ENCODE measurements around the gene OR11H6. TPM values are rescaled to one million over a fixed set of nuclear protein-coding genes. Genes with fewer than 3 reads are reported as not detected.

OR11H6 gene
- total and polyA plus RNA-seq, 2 of the 4 experiments (the other 2 are of a cell fraction), result not detected

DNA sequence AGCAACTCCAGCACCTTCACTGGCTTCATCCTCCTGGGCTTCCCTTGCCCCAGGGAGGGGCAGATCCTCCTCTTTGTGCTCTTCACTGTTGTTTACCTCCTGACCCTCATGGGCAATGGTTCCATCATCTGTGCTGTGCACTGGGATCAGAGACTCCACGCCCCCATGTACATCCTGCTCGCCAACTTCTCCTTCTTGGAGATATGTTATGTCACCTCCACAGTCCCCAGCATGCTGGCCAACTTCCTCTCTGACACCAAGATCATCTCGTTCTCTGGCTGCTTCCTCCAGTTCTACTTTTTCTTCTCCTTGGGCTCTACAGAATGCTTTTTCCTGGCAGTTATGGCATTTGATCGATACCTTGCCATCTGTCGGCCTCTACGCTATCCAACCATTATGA is 26.1 kb upstream of the OR11H6 start:
- no TSS peak for BruUV-seq (replicated peaks)
- Histone ChIP-seq H2BK15ac (ENCODE audit: low read depth, low read length) (no peak overlapping the region), H3K56ac (ENCODE audit: extremely low read depth, insufficient read depth, low read length) (no peak overlapping the region), H4K20me1 (ENCODE audit: insufficient read depth, low read length) (no peaks in the 10 kb centered on the region), H2BK20ac (ENCODE audit: low read depth, low read length) (no peak overlapping the region), H3K4me1 (ENCODE audit: control insufficient read depth, insufficient read depth, low read length) (no peaks in the 10 kb centered on the region), H3K14ac (replicated peaks; ENCODE audit: low read depth, low read length) (no peak overlapping the region), H3K9ac (ENCODE audit: low read depth, low read length) (no peak overlapping the region), H2AFZ (replicated peaks; ENCODE audit: low read length, poor library complexity) (no peak overlapping the region), H3K4me2 (ENCODE audit: low read depth, low read length) (no peak overlapping the region), H3K23ac (ENCODE audit: low read depth, low read length) (no peak overlapping the region), H3K27me3 (ENCODE audit: control insufficient read depth, insufficient read depth, low read length) (no peaks in the 10 kb centered on the region), H2BK5ac (ENCODE audit: low read depth, low read length, poor library complexity, severe bottlenecking) (no peak overlapping the region), H3K4me3 (ENCODE audit: insufficient read depth, low read depth, low read length) (no peak overlapping the region), H2AK9ac (replicated peaks; ENCODE audit: low read depth, low read length, poor library complexity) (no peak overlapping the region), H3K9me3 (ENCODE audit: control insufficient read depth, insufficient read depth, low read length) (peaks cover 5% of the 10 kb centered on the region; the same call in 1 of the 2 replicates), H4K5ac (ENCODE audit: low read depth, low read length) (no peak overlapping the region), H3K18ac (ENCODE audit: low read depth, low read length) (no peak overlapping the region), H3K36me3 (ENCODE audit: control insufficient read depth, insufficient read depth, low read length) (no peaks in the 10 kb centered on the region), H3K9me1 (ENCODE audit: insufficient read depth, low read length) (no peaks in the 10 kb centered on the region), H2AK5ac (ENCODE audit: low read depth, low read length) (no peak overlapping the region), H3K79me1 (ENCODE audit: low read depth in 1 of 2, low read length in 2 of 2) (no peaks in the 10 kb centered on the region), H3K27ac (ENCODE audit: insufficient read depth, low read length) (no peak overlapping the region), H4K8ac (ENCODE audit: low read depth in 2 of 2, low read length in 2 of 2) (no peak overlapping the region), H4K91ac (ENCODE audit: insufficient read depth, low read depth, low read length) (no peak overlapping the region), H2BK120ac (ENCODE audit: low read depth, low read length) (no peak overlapping the region), H3K4ac (ENCODE audit: low read depth, low read length) (no peak overlapping the region)
- ATAC-seq (ENCODE audit: low read depth), result no peak
- dilution Hi-C loops (cut with HindIII; ENCODE audit: low sequenced_read_pairs, unreplicated experiment) (no loop called here), in situ Hi-C loops (cut with MboI; ENCODE audit: low sequenced_read_pairs) (no loop called here), intact Hi-C loops (cut with micrococcal nuclease) (no loop called here)
- ChIA-PET CTCF (no interaction called here), POLR2A (ENCODE audit: unreplicated experiment) (no interaction called here)
- 52% methylated on average over 2 of the region's 6 CpGs; no CpG with 5 or more reads in 1 of the 2 experiments for WGBS, 2 experiments (ENCODE audit: extremely low coverage in 2 of 2, insufficient read length in 1 of 2)
- no peak for DNase-seq
- TF ChIP-seq NFE2L2 (IDR thresholded peaks at IDR 0.05; ENCODE audit: low read depth, low read length) (no peak), SMC3 (IDR thresholded peaks at IDR 0.05; ENCODE audit: low read depth, low read length) (no peak), BHLHE40 (IDR thresholded peaks at IDR 0.05; ENCODE audit: low read depth, low read length) (no peak), FOS (IDR thresholded peaks at IDR 0.05; ENCODE audit: low read depth, low read length) (no peak), MAFK (IDR thresholded peaks at IDR 0.05; ENCODE audit: low read depth, low read length) (no peak), RCOR1 (IDR thresholded peaks at IDR 0.05; ENCODE audit: insufficient replicate concordance, low read length) (no peak), RFX5 (IDR thresholded peaks at IDR 0.05; ENCODE audit: low read depth, low read length) (no peak)
